Esophagus squamous epithelium (tissue), 4 donors: ENCODE data around the gene CALM1.

ENCODE experiments used
- CTCF ChIP-seq, 6 experiments: fragments of 450-650 bp in 4 of 6; fragments of 200-600 bp in 2 of 6; sonication (generic) in 2 of 6; IDR thresholded peaks; one replicate each; pipeline ENCODE4 v1.5.1; 2016 to 2019; ENCODE audit warnings: antibody characterized with exemption in 6 of 6, mild to moderate bottlenecking in 4 of 6, moderate library complexity in 4 of 6
- POLR2A ChIP-seq, 4 donors: fragments of 450-650 bp; IDR thresholded peaks; one replicate each; pipeline ENCODE4 v1.6.1; 2017; ENCODE audit warnings: antibody characterized with exemption in 4 of 4, mild to moderate bottlenecking in 4 of 4, moderate library complexity in 3 of 4

- TF ChIP-seq POLR2A (IDR thresholded peaks at IDR 0.05) (no peak), CTCF (IDR thresholded peaks at IDR 0.05) (no peak)
Observed at GRCh38 chr14:90393966-90394365, 2.9 kb upstream of the CALM1 start.
